ENCODE results near the gene NEURL4.
"Not testable (repeated sequence)": the region's sequence is repeated elsewhere in the genome, so short reads cannot be mapped to it uniquely, and the experiment has no call there.

Gene NEURL4

DNA sequence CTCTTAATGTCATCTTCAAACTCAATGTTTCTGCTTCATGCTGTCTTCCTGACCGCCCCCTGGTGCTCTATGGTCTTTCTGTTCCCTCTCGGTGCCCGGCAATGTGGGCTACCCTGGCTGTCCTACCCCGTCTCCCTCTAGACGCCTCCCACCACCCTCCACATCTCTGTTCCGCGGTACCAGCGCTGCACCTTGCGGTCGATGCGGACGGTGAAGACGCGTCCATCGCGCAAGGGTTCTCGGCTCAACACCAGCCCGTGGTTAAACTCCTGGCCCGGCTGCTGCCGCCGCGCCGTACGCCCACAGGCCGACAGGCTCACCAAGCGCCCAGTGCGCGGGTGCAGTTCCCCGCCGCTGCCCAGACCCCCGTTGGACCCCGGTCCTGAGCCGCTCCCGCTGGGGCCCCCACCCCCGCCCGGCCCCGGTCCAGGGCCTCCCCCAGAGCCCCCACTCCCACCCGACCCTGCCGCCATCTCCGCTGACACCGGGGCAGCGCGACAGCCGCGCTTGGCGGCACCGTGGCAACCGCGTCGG, at the start of gene NEURL4:
Gene NEURL4, minus strand, starts transcription at position 496 of the 534 bp plus-strand sequence. Its CDS starts 23 bp downstream, at position 473.
- DNase-seq: peak; percentile 45

DNA sequence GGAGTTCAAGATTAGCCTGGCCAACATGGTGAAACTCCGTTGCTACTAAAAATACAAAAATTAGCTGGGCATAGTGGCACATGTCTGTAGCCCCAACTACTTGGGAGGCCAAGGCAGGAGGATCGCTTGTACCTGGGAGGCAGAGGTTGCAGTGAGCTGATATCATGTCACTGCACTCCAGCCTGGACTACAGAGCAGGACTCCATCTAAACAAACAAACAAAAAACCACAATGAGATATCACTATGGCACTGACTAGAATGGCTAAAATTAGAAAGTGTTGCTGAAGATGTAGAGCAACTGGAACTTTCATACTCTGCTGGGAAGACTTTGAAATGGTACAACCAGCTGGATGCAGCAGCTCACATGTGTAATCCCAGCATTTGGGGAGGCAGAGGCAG, 45.2 kb upstream of the NEURL4 start:
- DNase-seq: no peak

DNA sequence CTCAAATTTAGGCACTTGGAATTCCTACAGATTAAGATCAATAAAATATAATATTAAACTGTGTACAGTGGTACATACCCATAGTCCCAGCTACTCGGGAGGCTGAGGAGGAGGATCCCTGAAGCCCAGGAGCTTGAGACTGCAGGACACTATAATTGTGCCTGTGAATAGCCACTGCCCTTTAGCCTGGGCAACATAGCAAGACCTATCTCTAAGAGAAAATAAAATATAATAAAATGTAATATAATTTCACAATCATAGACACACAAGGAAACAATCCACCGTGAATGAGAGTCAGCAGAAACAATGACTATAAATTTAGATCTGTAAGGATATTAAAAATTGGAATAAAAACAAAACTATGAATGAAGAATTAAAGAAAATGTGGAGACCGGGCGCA, 41.7 kb upstream of the NEURL4 start:
- no peak for DNase-seq

DNA sequence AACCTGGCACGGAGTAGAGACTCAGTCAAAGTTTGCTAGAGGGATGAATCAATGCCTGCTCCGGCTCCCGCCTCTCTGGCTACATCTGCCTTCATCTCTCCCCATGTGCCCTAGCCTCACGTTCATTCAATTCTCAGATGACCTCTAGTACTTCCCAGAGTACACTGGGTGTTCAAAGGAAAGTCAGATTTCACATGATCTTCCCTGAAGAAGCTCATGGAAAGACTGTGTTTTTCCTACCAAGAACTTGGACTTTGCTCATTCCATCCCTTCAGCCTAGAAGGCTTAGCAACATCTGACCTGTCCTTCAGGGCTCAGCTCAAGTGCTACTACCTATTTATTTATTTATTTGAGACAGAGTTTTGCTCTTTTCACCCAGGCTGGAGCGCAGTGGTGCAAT, 40.7 kb upstream of the NEURL4 start:
- no peak for DNase-seq

- not testable (repeated sequence) for DNase-seq
Observed at GRCh38 chr17:7368599-7368994, 39.5 kb upstream of the NEURL4 start.

- no peak for DNase-seq
Observed at GRCh38 chr17:7367918-7368598, 38.9 kb upstream of the NEURL4 start.

DNA sequence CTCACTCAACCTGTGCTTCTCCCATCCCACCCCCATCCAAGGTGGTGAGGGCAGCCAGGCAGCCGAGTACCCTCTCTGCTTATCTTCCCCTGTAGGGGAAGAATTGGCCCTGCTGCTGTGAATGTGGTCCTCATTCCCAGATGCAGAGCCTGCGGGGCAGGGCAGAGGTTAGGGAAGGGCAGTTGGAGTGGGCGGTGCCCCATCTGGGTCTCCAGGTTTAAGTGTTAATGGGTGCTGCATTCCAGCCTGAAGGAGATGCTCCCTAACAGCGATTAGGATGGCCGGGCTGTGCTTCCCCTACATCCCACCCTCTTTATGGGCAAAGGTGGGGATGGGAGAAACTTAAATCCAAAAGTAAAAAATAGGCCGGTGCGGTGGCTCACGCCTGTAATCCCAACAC, 37.9 kb upstream of the NEURL4 start:
- DNase-seq: no peak

GRCh38 chr17:7365963-7366362, 36.8 kb upstream of the NEURL4 start:
- not testable (repeated sequence) for DNase-seq

GRCh38 chr17:7363311-7363710, 34.2 kb upstream of the NEURL4 start:
- peak; percentile 54 for DNase-seq

DNA sequence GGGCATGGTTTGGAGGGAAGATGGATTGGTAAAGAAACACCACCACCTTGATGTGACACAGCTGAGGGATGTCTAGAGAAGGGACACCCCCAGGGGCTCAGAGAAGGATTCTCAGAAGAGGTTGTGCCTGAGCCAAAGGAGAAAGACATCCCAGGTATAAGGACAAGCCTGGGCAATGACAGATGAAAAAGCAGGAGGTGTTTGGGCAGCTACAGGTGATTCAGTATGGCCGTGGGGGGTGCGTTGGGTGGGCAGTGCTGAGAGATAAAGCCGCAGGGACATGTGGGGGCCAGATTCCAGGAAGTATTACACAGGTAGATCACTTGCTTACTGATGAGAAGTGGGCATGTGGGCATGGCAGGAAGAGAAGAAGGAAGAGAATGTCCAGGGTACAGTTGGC, 32.8 kb upstream of the NEURL4 start:
- no peak for DNase-seq

DNA sequence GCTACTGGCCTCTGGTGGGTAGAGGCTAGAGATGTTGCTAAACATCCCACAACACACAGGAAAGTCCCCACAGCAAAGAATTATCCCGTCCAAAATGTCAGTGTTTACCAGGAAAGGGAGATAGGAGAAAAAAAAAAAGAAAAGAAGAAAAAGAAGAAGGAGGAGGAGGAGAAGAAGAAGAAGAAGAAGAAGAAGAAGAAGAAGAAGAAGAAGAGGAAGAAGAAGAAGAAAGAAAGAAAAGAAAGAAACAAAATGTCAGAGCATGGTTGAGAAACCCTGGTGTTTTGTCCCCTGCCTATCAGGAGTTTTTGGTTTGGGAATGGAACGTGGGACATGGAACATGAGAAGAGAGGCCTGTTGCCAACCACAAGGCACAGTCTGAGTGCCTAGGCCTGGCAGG, 28.2 kb upstream of the NEURL4 start:
- no peak for DNase-seq

GRCh38 chr17:7356756-7357155, 27.6 kb upstream of the NEURL4 start:
- no peak for DNase-seq

- DNase-seq: peak; percentile 70
Observed at GRCh38 chr17:7356072-7356549, 27.0 kb upstream of the NEURL4 start.

DNA sequence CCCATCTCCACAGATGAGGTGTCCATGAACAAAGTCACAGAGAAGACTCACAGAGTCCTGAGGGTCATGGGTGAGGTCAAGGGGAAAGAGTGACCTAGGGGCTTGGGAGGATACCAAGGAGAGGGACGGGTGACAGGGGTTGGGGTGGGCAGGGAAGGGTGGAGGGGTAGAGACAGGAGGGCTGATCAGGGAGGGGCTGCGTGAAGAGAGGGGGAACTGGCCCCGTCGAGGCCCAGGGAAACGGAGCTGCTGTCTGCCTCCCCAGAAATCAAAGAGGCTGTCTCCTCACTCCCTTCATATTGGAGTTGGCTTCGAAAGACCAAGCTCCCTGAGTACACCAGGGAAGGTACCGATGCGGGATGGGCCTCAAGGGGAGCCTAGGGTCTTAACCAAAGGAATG, 26.4 kb upstream of the NEURL4 start:
- DNase-seq: no peak

DNA sequence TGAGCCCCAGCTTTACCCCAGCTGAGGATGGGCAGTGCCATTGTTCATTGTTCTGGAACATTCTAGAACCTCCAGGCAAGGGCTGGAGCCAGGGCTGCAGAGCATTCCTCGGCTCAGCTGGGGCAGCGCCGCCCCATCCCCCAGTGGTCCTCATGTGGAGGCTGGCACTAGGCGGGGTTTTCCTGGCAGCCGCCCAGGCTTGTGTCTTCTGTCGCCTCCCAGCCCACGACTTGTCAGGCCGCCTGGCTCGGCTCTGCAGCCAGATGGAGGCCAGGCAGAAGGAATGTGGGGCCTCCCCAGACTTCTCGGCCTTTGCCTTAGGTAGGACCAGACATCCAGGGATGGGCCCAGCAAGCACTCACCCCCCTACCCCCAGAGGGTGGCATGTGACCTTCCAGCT, 25.9 kb upstream of the NEURL4 start, which contains the start of gene TMEM95:
Gene TMEM95, plus strand, starts transcription at position 104 of the 400 bp plus-strand sequence. Its CDS starts 49 bp downstream, at position 153.
- DNase-seq: peak; percentile 65

GRCh38 chr17:7354262-7354843, 25.2 kb upstream of the NEURL4 start:
- peak; percentile 50 for DNase-seq

GRCh38 chr17:7352910-7353635, 23.9 kb upstream of the NEURL4 start:
- DNase-seq: no peak

DNA sequence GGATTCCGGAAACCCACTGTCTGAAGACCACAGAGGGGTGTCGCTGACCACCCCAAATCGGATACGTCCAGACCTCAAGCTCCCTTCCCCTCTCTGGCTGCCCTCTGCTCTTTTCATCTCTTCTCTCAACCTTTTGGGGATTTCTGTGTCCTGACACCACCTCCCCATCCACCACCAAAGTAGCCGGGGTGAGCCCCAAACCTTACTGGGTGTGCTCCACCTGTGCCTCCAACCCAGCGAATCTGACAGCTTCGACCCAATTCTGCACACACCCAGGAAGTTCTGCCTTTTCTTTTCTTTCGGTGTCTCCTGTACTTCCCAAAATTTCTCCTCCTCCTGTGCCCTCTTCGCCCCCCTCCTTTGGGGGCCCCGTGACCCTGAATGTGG, 23.4 kb upstream of the NEURL4 start:
- DNase-seq: no peak

- peak; percentile 97 for DNase-seq
Observed at GRCh38 chr17:7351665-7352502, 22.7 kb upstream of the NEURL4 start, which contains the start of gene KCTD11. Gene KCTD11, plus strand, starts transcription at chr17:7352162.

- DNase-seq: no peak
Observed at GRCh38 chr17:7348478-7349242, 19.5 kb upstream of the NEURL4 start.

- no peak for DNase-seq
Observed at GRCh38 chr17:7347630-7348477, 18.7 kb upstream of the NEURL4 start.
